ENCODE data around the gene DTX3.

DNA sequence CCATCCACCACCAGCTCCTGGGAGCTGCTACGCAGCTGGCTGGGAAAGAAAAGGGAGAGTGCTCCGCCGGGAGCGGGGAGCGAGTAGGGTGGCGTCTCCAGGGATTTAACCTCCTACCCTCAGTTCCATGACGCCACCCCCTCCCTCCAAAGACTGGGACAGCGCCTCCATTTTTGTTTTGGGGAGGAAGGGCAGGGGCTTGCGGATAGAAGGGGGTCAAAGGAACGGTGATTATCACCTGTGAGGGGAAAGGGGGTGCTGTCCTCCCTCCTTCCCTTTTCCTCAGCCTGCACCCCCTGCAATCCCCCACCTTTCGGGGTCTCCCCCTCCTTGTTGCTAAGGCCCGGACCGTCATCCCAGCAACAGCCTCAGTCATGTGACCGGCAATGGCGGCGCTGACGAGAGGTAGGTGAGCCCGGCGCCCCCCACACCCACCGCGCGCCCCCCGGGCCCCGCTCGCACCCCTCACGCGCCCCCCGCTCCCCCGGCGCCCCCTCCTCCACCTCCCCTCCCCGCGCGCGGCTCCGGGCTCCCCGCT is at the start of gene DTX3:
- TF ChIP-seq, protein P1, sequence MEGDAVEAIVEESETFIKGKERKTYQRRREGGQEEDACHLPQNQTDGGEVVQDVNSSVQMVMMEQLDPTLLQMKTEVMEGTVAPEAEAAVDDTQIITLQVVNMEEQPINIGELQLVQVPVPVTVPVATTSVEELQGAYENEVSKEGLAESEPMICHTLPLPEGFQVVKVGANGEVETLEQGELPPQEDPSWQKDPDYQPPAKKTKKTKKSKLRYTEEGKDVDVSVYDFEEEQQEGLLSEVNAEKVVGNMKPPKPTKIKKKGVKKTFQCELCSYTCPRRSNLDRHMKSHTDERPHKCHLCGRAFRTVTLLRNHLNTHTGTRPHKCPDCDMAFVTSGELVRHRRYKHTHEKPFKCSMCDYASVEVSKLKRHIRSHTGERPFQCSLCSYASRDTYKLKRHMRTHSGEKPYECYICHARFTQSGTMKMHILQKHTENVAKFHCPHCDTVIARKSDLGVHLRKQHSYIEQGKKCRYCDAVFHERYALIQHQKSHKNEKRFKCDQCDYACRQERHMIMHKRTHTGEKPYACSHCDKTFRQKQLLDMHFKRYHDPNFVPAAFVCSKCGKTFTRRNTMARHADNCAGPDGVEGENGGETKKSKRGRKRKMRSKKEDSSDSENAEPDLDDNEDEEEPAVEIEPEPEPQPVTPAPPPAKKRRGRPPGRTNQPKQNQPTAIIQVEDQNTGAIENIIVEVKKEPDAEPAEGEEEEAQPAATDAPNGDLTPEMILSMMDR (IDR thresholded peaks at IDR 0.05) = no peak
- TF ChIP-seq POLR2A (IDR thresholded peaks at IDR 0.05) = no peak
